GM12864 (cell line): ENCODE results near the gene GNL1.

ENCODE experiments used
- DNase-seq: peaks from one replicate; pipeline ENCODE4 v3.0.0-alpha.2; 2011; ENCODE audit warnings: low read depth
- H3K4me3 ChIP-seq: 2 replicates; pipeline ENCODE4 v1.5.1; 2011; ENCODE audit warnings: mild to moderate bottlenecking, low read depth, low read length, control low read depth
- CTCF ChIP-seq: IDR thresholded peaks from 2 replicates; pipeline ENCODE4 v1.5.1; 2011; ENCODE audit warnings: low read depth, mild to moderate bottlenecking, moderate library complexity, low read length, control low read depth, inconsistent platforms; ENCODE audit errors: missing control alignments

GNL1 gene

GRCh38 chr6:30589754-30590358 lies 33.6 kb upstream of the GNL1 start:
- DNase-seq: no peak
- no peak overlapping the region for H3K4me3 ChIP-seq
- TF ChIP-seq CTCF: no peak

GRCh38 chr6:30583921-30584320 lies 27.6 kb upstream of the GNL1 start:
- no peak for TF ChIP-seq CTCF
- H3K4me3 ChIP-seq: no peak overlapping the region
- no peak for DNase-seq

GRCh38 chr6:30578051-30578450 lies 21.8 kb upstream of the GNL1 start:
- no peak for DNase-seq
- no peak overlapping the region for H3K4me3 ChIP-seq
- TF ChIP-seq CTCF: no peak

- no peak for DNase-seq
- no peak overlapping the region; the same call in 1 of the 2 replicates for H3K4me3 ChIP-seq
- TF ChIP-seq CTCF: no peak
Observed at GRCh38 chr6:30573113-30573512, 16.8 kb upstream of the GNL1 start.

GRCh38 chr6:30572148-30572547 lies 15.9 kb upstream of the GNL1 start:
- H3K4me3 ChIP-seq: peak overlapping the region; percentile 86
- DNase-seq: no peak
- TF ChIP-seq CTCF: no peak

GRCh38 chr6:30571762-30572082 lies 15.4 kb upstream of the GNL1 start:
- no peak for TF ChIP-seq CTCF
- H3K4me3 ChIP-seq: peak overlapping the region; percentile 86
- no peak for DNase-seq

GRCh38 chr6:30571075-30571761 lies 14.9 kb upstream of the GNL1 start, which contains the start of gene ABCF1:
Gene ABCF1 (plus strand): TSS chr6:30571442. CDS start chr6:30571488, 46 bp downstream.
- H3K4me3 ChIP-seq: peak within 1 kb of the TSS; percentile 86
- no peak for TF ChIP-seq CTCF
- peak; percentile 84 for DNase-seq
